CD4-positive, alpha-beta T cell treated with Interleukin-4 for 4 hours (primary cell): ENCODE measurements around the gene MYADM.
"Not testable (repeated sequence)": the region's sequence is repeated elsewhere in the genome, so short reads cannot be mapped to it uniquely, and the experiment has no call there.

ENCODE experiments used
- DNase-seq: peaks from one replicate; pipeline ENCODE4 v3.0.0-alpha.2; 2020

MYADM gene

DNA sequence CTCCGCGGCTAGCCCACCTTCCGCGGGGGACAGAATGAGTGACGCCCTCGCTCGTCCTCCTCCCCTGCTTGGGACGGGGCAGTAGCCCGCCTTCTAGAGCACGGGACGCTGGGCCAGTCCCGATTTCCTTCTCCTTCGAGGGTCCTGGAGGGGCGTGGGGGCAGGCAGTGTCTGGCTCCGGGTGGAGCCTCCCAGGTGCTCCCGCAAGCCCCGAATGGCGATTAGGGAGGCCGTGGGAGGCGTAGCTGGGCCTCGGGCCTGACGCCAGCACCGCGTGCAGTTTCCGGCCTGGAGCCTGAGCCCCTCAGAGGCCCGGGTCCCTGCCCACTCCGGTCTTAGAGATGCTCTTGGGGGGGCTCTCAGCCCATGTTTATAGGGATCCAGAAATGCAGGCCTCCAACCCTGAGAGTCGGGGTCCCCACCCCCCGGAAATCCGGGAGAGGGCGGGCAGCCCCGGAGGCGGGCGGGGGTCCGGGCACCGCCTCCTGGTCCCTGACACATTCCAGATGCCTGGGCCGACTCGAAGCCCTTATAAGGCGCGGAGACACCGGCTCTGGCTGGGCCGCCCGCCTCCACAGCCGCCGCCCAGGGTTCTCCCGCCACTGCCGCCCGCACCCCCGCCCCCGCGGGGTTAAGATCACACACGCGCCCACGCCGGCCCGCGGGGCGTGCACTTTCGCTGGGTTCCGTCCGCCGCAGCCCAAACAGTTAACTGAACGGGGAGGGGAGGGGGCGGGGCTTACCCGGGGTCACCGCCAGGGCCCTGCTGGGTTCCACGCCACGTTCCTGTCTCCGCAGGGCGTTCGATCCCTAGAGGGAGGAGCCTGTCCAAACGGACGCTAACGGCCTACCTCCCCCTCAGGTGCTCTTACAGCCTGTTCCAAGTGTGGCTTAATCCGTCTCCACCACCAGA lies 1.5 kb downstream of the MYADM start:
- DNase-seq, result peak; percentile 94

DNA sequence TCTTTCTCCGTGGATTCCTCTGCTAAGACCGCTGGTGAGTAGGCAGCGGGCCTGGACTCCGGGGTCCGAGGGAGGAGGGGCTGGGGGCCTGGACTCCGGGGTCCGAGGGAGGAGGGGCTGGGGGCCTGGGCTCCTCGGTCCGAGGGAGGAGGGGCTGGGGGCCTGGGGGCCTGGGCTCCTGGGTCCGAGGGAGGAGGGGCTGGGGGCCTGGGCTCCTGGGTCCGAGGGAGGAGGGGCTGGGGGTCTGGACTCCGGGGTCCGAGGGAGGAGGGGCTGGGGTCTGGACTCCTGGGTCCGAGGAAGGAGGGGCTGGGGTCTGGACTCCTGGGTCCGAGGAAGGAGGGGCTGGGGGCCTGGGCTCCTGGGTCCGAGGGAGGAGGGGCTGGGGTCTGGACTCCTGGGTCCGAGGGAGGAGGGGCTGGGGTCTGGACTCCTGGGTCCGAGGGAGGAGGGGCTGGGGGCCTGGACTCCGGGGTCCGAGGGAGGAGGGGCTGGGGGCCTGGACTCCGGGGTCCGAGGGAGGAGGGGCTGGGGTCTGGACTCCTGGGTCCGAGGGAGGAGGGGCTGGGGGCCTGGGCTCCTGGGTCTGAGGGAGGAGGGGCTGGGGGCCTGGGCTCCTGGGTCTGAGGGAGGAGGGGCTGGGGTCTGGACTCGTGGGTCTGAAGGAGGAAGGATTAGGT lies 2.3 kb downstream of the MYADM start:
- not testable (repeated sequence) for DNase-seq

DNA sequence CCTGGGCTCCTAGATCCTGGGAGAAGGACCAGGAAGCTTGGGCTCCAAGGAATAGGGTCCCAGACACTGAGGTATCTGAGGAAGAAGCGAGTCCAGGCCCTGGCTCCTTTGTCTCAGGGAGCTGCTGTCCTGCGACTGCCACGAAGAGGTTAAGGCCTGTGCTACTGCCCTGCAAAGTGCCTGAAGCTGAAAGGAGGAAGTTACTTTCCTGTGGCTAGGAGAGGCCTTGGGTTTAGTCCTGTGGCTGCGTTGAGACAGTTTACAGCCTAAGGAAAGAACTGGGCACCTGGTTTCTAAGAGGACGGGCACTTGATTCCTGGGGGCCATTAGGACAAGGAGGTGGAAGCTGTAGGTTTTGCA lies 2.8 kb downstream of the MYADM start:
- no peak for DNase-seq

DNA sequence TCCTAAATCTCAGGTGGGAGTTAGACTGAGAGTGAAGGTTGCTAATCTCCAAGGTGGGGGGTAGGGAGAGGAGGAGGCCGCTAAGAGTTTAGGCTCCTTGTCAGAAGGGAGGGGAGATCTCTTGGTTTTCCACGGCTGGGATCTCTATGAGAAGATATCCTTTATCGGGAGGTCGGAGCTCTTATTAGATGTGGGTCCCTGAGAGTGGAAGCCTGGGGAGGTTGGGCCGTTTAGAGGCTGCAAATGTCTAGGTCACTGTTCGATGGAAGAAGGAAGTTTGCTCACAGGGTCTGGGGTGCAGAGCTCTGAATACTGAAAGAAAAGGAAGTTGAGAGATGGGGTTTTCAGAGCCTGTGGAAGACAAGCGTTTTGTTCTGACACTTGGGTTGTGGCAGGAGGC lies 3.8 kb downstream of the MYADM start:
- no peak for DNase-seq

DNA sequence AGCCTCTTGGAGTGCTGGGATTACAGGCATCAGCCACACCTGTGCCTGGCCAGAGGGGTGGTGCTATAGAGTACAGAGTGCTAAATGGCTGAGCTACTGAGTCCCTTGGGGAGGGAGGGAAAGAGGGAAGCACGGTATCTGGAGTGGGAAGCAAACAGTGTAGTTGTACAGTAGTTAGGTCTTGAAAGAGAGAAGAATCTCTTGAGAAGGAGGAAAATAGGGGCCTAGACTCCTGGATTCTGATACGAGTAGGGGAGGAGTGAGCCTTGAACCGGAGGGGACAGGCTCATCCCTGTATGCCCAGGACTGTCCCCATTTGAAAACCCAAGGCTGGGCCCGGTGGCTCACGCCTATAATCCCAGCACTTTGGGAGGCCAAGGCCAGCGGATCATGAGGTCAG lies 5.1 kb downstream of the MYADM start:
- DNase-seq, result no peak

DNA sequence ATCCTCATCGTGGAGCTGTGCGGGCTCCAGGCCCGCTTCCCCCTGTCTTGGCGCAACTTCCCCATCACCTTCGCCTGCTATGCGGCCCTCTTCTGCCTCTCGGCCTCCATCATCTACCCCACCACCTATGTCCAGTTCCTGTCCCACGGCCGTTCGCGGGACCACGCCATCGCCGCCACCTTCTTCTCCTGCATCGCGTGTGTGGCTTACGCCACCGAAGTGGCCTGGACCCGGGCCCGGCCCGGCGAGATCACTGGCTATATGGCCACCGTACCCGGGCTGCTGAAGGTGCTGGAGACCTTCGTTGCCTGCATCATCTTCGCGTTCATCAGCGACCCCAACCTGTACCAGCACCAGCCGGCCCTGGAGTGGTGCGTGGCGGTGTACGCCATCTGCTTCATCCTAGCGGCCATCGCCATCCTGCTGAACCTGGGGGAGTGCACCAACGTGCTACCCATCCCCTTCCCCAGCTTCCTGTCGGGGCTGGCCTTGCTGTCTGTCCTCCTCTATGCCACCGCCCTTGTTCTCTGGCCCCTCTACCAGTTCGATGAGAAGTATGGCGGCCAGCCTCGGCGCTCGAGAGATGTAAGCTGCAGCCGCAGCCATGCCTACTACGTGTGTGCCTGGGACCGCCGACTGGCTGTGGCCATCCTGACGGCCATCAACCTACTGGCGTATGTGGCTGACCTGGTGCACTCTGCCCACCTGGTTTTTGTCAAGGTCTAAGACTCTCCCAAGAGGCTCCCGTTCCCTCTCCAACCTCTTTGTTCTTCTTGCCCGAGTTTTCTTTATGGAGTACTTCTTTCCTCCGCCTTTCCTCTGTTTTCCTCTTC lies 6.3 kb downstream of the MYADM start:
- DNase-seq, result no peak

DNA sequence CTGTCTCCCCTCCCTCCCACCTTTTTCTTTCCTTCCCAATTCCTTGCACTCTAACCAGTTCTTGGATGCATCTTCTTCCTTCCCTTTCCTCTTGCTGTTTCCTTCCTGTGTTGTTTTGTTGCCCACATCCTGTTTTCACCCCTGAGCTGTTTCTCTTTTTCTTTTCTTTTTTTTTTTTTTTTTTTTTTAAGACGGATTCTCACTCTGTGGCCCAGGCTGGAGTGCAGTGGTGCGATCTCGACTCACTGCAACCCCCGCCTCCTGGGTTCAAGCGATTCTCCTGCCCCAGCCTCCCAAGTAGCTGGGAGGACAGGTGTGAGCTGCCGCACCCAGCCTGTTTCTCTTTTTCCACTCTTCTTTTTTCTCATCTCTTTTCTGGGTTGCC lies 6.9 kb downstream of the MYADM start:
- DNase-seq, result no peak

DNA sequence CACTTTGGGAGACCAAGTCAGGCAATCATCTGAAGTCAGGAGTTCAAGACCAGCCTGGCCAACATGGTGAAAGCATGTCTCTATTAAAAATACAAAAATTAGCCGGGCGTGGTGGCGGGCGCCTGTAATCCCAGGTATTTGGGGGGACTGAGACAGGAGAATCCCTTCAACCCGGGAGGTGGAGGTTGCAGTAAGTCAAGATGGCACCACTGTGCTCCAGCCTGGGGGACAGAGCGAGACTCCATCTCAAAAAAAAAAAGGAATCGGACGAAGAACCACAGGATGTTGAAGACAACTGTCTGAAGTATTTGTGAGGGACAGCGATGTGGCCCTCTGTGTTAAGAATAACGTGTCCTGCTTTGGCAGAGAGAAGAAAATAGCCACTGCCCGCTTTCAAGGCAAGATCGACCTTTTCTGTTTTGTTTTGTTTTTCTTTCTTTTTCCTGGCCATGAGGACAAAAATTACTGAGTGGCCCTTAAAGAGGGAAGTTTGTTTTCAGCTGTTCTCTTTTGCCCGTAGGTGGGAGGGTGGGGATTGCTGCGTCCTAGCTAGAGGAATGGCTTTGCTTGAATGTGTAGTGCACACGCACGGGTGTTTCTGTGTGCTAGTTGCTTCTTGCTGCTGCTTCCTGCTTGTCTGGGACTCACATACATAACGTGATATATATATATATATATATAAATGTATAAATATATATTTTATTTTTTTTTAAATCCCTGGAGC lies 8.1 kb downstream of the MYADM start:
- no peak for DNase-seq

DNA sequence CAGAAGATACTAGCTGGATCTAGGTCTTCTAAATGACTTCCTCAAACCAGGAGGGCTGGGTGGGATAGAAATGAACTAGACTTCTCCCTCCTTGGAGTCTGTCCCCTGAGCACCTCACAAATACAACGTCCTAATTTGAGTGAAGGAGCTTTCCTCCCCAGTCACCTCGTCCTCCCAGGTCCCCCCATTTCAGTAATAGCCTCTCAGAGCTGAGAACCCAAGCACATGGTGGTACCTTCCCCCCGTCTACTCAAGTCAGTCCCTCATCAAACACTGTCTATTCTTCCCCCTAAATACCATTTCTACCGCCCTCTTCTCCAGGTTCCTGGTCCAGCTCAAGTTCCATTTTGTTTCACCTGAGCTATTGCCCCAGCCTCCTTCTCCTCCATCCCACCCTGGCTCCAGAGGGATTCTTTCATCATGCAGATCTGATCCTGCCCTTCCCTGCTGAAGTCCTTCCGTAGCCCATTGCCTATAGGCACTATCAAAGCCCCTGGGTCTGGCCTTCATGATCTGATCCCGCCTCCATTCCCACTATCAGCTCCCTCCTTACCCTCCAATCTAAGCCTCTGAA lies 9.1 kb downstream of the MYADM start:
- DNase-seq, result no peak

DNA sequence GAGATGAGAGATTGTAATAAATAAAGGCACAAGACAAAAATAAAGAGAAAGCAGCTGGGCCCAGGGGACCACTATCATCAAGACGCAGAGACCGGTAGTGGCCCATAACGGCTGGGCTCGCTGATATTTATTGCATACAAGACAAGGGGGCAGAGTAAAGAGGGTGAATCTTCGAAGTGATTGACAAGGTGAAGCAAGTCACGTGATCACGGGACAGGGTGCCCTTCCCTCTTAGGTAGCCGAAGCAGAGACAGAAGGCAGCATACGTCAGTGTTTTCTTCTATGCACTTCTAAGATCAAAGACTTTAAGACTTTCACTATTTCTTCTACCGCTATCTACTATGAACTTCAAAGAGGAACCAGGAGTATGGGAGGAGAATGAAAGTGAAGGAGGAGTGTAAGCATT lies 9.7 kb downstream of the MYADM start:
- peak; percentile 71 for DNase-seq

DNA sequence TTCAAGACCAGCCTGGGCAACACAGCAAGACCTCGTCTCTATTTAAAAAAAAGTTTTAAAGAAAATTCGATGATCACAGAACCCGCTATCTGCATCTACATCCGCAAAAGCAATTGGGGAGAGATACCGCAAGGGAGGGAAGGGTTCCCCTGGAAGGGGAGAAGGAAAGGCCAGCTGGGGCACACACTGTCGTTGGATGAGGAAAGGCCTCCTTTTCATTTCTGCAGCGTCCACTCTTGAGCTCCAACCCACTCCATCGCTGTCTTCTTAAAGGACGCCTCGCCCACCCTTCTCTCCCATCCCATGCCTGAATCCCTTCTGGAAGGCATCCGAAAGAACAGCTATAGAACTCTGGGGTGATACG lies 11.1 kb downstream of the MYADM start:
- DNase-seq, result no peak

DNA sequence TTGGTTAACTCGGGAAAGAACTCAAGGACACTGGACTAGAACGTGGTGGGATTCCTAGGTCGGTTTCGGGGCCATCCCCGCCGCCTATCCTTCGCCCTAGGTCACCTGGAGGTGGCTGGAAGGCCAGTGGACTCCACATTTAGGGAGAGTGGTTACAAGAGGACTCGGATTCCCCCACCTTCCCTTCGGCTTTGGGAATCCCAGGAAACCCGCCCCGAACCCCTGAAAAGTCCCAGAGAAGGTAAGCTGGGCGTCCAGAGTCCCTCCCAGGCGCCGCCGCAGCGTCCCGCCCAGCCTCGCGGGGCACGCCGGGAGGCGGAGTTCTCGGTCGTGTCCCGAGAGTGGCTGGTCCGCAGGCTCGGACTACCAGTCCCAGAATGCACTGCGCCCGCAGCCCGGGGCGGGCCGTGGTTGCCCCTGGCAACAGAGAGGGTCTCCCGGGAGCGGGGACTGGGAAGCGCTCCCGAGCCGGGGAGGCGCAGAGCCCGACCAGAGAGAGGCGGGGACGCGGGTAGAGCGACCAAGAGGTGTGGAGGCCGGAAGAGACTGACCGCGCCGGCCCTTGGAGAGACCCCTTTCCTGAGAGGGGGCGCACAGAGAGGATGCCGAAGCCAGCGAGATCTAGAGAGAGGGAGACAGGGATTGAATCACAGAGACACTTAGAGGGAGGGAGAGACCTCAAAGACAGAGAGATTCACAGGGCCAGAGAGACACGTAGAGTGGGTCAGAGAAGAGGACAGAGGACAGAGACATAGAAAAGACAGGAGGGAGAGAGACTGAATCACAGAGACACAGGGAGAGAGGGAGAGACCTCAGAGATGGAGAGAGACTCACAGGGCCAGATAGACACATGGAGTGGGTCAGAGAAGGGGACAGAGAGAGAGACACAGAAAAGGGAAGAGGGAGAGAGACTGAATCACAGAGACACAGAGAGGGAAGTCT lies 11.7 kb downstream of the MYADM start:
- DNase-seq, result peak; percentile 77

DNA sequence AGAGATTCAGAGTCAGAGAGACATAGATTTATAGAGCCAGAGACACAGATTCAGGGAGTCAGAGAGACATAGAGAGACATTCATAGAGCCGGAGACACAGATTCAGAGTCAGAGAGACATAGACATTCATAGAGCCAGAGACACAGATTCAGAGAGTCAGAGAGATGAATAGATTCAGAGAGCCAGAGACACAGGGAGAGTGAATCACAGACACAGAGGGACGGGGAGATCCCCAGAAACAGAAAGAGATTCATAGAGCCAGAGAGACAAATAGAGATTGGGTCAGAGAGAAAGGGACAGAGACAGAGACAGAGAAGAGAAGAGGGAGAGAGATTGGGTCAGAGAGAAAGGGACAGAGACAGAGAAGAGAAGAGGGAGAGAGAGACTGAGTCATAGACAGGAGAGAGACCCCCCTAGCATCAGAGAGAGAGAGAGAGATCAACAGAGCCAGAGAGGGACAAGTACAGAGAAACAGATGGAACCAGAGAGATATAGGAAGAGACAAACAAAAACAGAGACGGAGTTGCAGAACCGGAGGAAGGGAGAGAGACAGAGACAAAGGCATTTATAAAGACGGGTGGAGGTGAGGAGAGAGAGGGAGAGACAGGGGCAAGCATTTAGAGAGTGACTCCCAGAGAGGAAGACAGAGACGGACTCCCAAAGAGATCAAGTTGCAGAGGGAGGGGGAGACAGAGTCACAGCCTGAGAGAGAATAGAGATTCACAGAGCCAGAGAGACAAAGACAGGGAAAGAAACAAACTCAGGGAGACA lies 13.2 kb downstream of the MYADM start:
- DNase-seq, result no peak

DNA sequence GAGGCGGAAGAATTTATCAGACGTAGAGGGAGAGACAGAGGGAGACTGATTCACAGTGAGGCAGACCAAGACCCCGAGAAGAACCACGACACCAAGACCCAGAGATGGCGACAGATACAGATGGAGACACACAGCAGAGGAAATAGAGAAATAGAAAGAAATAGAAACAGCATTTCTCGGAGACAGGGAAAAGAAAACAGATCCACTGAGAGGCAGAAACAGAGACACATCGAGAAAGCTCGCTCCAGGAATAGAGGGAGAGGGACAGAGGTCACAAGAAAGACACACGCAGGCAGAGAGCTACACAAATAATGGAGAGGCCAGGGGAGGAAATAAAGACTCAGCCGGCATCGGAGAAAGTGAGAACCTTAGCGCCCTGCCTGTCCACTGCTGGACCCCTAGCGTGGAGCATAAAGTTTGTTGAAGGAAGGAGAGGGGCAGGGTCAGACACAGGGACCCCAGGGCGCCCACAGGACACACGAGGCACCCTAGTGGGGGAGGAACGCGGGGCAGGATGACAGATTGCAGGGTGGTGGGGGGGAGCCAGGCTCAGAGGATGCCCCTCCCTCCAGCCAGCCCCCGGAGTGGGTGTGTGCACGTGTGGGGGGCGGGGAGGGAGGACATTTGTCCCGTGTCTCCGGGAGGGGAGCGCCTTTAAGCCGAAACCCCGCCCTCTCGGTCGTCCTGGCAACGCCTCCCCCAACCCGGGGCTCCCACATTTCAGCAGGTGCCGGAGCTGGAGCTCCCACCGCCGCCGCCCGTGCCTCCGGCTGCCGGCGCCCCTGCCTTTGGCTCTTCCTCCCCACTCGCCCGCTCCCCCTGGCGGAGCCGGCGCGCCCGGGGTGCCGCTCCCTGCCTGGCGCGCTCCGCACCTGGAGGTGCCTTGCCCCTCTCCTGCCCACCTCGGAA lies 14.1 kb downstream of the MYADM start, which contains the start of gene PRKCG:
TSS of gene PRKCG (plus strand) at position 716 of the 909 bp plus-strand sequence. CDS start 298 bp downstream, outside the sequence.
- DNase-seq, result peak; percentile 51

DNA sequence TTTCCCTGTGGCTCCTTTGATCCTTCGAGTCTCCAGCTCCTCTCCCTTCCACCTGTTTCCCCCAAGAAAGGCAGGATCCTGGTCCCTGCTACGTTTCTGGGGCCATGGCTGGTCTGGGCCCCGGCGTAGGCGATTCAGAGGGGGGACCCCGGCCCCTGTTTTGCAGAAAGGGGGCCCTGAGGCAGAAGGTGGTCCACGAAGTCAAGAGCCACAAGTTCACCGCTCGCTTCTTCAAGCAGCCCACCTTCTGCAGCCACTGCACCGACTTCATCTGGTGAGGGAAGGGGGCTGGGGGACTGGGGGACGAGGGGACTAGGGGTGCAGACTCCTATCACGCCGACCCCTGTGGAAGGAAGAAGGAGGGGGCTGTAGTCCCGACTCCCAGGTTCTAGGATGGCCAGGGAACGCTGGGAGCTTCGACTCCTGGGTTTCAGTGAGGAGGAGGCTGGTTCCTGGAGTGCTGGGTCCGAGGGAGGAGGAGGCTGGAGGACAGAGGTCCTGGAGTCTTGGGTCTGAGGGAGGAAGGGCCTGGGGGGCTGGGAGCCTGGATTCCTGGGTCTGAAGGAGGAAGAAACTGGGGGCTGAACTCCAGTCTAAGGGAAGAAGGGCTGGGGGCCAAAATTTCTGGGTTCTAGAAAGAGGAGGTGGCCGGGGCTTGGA lies 14.8 kb downstream of the MYADM start:
- no peak for DNase-seq

DNA sequence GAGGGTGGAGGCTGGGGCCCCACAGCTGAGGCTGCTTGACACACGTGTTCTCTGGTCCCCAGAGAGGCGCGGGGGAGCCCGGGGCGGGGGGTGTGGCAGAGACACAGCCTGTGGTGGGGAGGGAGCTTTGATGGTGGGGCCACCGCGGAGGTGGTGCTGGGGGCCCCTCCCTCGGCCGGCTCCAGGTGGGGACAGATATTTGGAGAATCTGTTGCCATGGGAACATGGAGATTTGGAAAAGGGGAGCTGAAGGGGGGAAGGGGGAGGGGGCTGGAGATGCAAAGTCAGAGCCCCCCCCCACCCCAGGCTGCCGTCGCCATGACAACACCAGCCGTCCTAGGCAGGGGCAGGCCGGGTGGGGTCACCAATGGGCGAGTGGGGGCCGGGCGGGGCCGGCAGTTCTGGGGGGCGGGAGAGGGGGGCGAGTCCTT lies 15.6 kb downstream of the MYADM start:
- no peak for DNase-seq

DNA sequence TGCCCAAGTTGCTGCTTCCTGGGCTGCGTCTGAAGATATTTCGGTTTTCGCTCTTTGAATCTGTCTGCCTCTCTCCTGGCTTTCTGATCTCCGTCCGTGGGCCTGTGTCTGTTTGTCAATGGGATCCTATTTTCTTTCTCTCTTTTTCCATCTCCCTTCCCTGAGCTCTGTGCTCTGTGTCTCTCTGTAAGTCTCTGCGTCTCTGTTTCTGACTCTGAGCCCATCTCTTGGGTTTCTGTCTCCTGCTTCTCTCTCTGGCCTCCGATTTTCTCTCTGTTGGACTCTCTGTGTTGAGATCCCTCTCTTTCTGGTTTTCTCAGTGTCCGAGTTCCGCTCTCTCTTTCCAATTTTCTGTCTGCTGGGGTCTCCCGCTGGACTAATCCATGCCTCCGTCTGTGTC lies 16.1 kb downstream of the MYADM start:
- no peak for DNase-seq

DNA sequence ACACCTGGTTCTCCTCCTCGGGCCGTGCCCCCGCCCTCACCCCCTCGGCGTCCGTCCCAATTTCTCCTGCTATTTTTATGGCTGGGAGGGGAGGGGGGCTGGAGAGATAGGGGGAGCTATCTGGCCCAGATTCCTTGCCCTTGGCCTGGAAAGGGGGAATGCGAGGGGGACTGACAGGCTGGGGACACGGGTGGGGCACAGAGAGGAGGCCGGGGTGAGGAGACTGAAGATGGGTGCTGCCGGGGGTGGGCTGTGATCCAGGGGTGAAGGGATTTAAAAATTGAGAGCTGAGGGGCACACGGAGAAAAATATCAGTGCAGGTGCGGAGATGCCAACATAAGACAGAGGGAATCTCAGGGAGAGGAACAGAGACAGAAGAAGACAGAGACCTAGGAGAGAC lies 16.6 kb downstream of the MYADM start:
- no peak for DNase-seq

DNA sequence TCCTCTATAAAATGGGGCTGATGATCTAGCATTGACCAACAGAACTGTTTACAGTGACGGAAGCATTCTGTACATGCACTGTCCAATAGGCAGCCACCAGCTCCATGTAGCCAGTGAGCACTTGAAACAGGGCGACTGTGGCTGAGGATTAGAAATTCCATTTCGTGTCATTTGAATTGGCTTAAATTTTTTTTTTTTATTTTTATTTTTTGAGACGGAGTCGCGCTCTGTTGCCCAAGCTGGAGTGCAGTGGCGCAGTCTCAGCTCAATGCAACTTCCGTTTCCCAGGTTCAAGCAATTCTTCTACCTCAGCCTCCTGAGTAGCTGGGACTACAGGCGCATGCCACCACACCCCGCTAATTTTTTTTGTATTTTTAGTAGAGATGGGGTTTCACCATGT lies 17.4 kb downstream of the MYADM start:
- no peak for DNase-seq
